Nephron progenitor cell (in vitro differentiated cells): ENCODE data around the gene GMDS.
A peak's percentile ranks its signal among the peaks of the same experiment; 100 is the strongest.

Experiments used
- DNase-seq: peaks from one replicate; pipeline ENCODE4 v3.0.0; 2021
- H3K27ac Mint-ChIP-seq: 2 replicates; pipeline ENCODE4 v1.8.0; 2021; ENCODE audit warnings: mild to moderate bottlenecking, moderate library complexity, mixed read lengths
- H3K27me3 Mint-ChIP-seq: 2 replicates; pipeline ENCODE4 v1.8.0; 2021; ENCODE audit warnings: mild to moderate bottlenecking, low read depth, mixed read lengths; ENCODE audit not compliant: poor library complexity
- H3K36me3 Mint-ChIP-seq: 2 replicates; pipeline ENCODE4 v1.8.0; 2021; ENCODE audit warnings: low read depth, mixed read lengths
- H3K4me1 Mint-ChIP-seq: 2 replicates; pipeline ENCODE4 v1.8.0; 2021; ENCODE audit warnings: mixed read lengths
- H3K4me3 Mint-ChIP-seq: 2 replicates; pipeline ENCODE4 v1.8.0; 2021; ENCODE audit warnings: mild to moderate bottlenecking, moderate library complexity, mixed read lengths
- H3K9me3 Mint-ChIP-seq: 2 replicates; pipeline ENCODE4 v1.8.0; 2021; ENCODE audit warnings: mild to moderate bottlenecking, moderate library complexity, mixed read lengths
- CTCF ChIP-seq: fragments of 200-600 bp; sonication (generic); IDR thresholded peaks from 2 replicates; pipeline ENCODE4 v1.5.0; 2021; ENCODE audit warnings: antibody characterized with exemption

The GMDS gene

DNA sequence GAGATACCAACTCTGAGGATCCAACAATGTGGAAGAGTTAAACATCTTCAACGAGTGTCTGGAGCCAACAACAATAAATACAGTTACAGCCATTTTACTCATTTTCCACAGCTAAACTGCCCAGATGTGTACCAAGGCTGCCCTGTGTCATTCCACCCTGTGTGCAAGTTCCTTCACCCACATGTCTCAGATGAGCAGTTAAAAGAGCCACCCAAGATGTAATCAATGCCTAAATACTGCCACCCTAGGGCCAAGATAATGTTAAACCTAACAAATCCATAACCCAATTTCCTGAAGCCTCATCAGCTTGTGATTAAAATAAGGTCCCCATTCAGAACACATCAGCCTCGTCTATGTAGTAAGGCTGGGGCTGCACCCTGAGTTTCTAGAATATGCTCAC is 59.9 kb downstream of the GMDS start:
- no peaks in the 10 kb centered on the region for H3K9me3 Mint-ChIP-seq
- TF ChIP-seq CTCF: no peak
- H3K36me3 Mint-ChIP-seq: no peaks in the 10 kb centered on the region
- no peak overlapping the region for H3K4me3 Mint-ChIP-seq
- no peak for DNase-seq
- H3K27ac Mint-ChIP-seq: no peak overlapping the region
- H3K27me3 Mint-ChIP-seq: peaks cover 5% of the 10 kb centered on the region
- H3K4me1 Mint-ChIP-seq: peaks cover 19% of the 10 kb centered on the region

GRCh38 chr6:2184700-2185455 is 60.5 kb downstream of the GMDS start:
- no peaks in the 10 kb centered on the region for H3K9me3 Mint-ChIP-seq
- peaks cover 5% of the 10 kb centered on the region for H3K27me3 Mint-ChIP-seq
- DNase-seq: no peak

DNA sequence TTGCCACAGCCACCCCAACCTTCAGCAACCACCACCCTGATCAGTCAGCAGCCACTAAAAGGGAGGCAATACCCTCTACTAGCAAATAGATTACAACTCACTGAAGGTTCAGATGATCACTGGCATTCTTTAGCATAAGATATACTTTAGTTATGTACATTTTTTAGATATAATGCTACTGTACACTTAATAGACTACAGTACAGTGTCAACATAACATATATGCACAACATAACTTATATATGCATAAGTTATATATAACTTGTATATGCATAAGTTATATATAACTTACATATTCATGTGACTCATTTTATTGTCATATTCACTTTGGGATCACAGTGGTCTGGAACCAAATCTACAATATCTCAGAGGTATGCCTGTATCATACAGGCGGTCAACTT is 61.7 kb downstream of the GMDS start:
- H3K27me3 Mint-ChIP-seq: peaks cover 5% of the 10 kb centered on the region
- H3K4me3 Mint-ChIP-seq: no peak overlapping the region
- TF ChIP-seq CTCF: no peak
- peaks cover 16% of the 10 kb centered on the region for H3K4me1 Mint-ChIP-seq
- H3K36me3 Mint-ChIP-seq: peaks cover 3% of the 10 kb centered on the region
- H3K27ac Mint-ChIP-seq: no peak overlapping the region
- peaks cover 3% of the 10 kb centered on the region for H3K9me3 Mint-ChIP-seq
- DNase-seq: no peak

More at GRCh38 chr6:2184700-2185455, 60.5 kb downstream of the GMDS start:
- Mint-ChIP-seq H3K27ac (no peak overlapping the region), H3K4me1 (peaks cover 19% of the 10 kb centered on the region), H3K36me3 (no peaks in the 10 kb centered on the region), H3K4me3 (no peak overlapping the region)
- TF ChIP-seq CTCF: no peak

DNA sequence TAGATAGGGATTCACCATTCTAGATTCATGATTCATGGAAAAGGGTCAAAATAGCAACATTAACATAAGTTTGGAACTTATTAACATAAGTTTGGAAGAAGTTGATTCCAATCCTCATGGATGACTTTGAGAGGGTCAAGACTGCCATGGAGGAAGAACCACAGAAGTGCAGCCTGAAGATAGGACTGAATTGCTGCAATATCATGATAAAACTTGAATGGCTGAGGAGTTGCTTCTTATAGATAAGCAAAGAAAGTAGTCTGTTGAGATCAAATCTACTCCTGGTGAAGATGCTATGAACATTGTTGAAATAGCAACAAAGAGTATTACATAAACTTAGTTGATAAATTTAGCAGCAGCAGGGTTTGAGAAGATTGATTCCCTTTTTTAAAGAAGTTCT is 62.2 kb downstream of the GMDS start:
- peaks cover 11% of the 10 kb centered on the region for H3K4me1 Mint-ChIP-seq

DNA sequence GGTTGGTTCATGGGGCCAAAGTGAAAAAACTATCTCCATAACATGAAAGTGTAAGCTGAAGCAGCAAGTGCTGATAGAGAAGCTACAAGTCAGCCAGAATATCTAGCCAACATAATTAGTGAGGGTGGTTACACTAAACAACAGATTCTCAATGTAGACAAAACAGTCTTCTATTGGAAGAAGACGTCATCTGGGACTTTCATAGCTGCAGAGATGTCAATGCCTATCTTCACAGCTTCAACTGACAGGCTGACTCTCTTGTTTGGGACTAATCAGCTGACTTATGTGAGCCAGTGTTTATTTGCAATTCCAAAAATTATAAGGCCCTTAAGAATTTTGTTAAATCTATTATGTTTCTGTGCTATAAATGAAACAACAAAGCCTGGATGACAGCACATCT is 63.2 kb downstream of the GMDS start:
- H3K4me1 Mint-ChIP-seq: peaks cover 10% of the 10 kb centered on the region
- TF ChIP-seq CTCF: no peak
- DNase-seq: no peak
- no peak overlapping the region for H3K4me3 Mint-ChIP-seq
- H3K9me3 Mint-ChIP-seq: peaks cover 18% of the 10 kb centered on the region
- H3K36me3 Mint-ChIP-seq: peaks cover 18% of the 10 kb centered on the region
- H3K27me3 Mint-ChIP-seq: no peaks in the 10 kb centered on the region
- no peak overlapping the region for H3K27ac Mint-ChIP-seq

More for the DNA sequence above, 62.2 kb downstream of the GMDS start:
- Mint-ChIP-seq H3K9me3 (peaks cover 8% of the 10 kb centered on the region), H3K4me3 (no peak overlapping the region), H3K27ac (no peak overlapping the region), H3K27me3 (peaks cover 5% of the 10 kb centered on the region), H3K36me3 (peaks cover 8% of the 10 kb centered on the region)
- no peak for TF ChIP-seq CTCF
- DNase-seq: no peak

DNA sequence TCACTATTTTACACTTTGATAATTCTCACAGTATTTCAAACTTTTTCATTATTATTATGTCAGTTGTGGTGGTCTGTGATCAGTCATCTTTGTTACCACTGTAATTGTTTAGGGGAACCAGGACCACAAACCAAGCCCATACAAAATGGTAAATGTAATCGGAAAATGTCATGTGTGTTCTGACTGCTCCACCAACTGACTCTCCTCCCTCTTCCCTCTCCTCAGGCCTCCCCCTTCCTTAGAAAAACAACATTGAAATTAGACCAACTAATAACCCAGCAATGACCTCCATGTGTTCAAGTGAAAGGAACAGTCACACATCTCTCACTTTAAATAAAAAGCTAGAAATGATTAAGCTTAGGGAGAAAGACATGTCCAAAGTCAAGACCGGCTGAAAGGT is 63.8 kb downstream of the GMDS start:
- no peak for TF ChIP-seq CTCF
- Mint-ChIP-seq H3K4me3 (no peak overlapping the region), H3K27me3 (no peaks in the 10 kb centered on the region), H3K27ac (peak overlapping the region; percentile 76), H3K9me3 (peaks cover 18% of the 10 kb centered on the region), H3K36me3 (peaks cover 24% of the 10 kb centered on the region), H3K4me1 (peaks cover 10% of the 10 kb centered on the region)
- DNase-seq: no peak
